WTC11 (cell line): ENCODE results near the gene MICAL3. TPM values are rescaled to one million over a fixed set of nuclear protein-coding genes. Genes with fewer than 3 reads are reported as not detected.

Experiments used
- ATAC-seq: fragments of 200-7000 bp; cut with Tn5 transposase; 2 replicates; pipeline ENCODE4 v1.10.0; 2021; ENCODE audit warnings: mild to moderate bottlenecking, moderate library complexity
- CTCF ChIA-PET: fragments of 300-600 bp; sonication (Branson Sonifier 250); formaldehyde crosslinking; loops from one replicate; lab custom pipeline; 2021; ENCODE audit warnings: antibody characterized with exemption; lab: Charles Lee
- POLR2A ChIA-PET: fragments of 350-600 bp; sonication (Branson Sonifier 250); formaldehyde crosslinking; loops from one replicate; lab custom pipeline; 2021; ENCODE audit warnings: antibody characterized with exemption; lab: Charles Lee
- DNase-seq: peaks from one replicate; pipeline ENCODE4 v3.0.0; 2021; ENCODE audit warnings: low spot score
- H3K27ac Mint-ChIP-seq: 2 replicates; pipeline ENCODE4 v1.8.0; 2021; ENCODE audit warnings: mixed read lengths
- H3K27me3 Mint-ChIP-seq: 2 replicates; pipeline ENCODE4 v1.8.0; 2021; ENCODE audit warnings: low read depth, mild to moderate bottlenecking, moderate library complexity, mixed read lengths
- H3K36me3 Mint-ChIP-seq: 2 replicates; pipeline ENCODE4 v1.8.0; 2021; ENCODE audit warnings: mixed read lengths
- H3K4me1 Mint-ChIP-seq: 2 replicates; pipeline ENCODE4 v1.8.0; 2022; ENCODE audit warnings: mixed read lengths
- H3K4me3 Mint-ChIP-seq: 2 replicates; pipeline ENCODE4 v1.8.0; 2021; ENCODE audit warnings: mild to moderate bottlenecking, moderate library complexity, mixed read lengths
- H3K9me3 Mint-ChIP-seq: 2 replicates; pipeline ENCODE4 v1.8.0; 2021; ENCODE audit warnings: mixed read lengths
- ATF1 ChIP-seq: sonication (generic); formaldehyde crosslinking; IDR thresholded peaks from 2 replicates; pipeline ENCODE4 v1.8.1; 2023; ENCODE audit warnings: mild to moderate bottlenecking, moderate library complexity, missing genetic modification reagents
- ETV6 ChIP-seq: sonication (generic); formaldehyde crosslinking; IDR thresholded peaks from 2 replicates; pipeline ENCODE4 v1.8.1; 2022; ENCODE audit warnings: mild to moderate bottlenecking, missing genetic modification reagents
- FOXK1 ChIP-seq: sonication (generic); formaldehyde crosslinking; IDR thresholded peaks from 2 replicates; pipeline ENCODE4 v1.8.0; 2022; ENCODE audit warnings: mild to moderate bottlenecking, moderate library complexity, missing genetic modification reagents
- HMGA2 ChIP-seq: fragments of 250-450 bp; sonication (Bioruptor Pico); IDR thresholded peaks from 2 replicates; pipeline ENCODE4 v1.4.0; 2021; ENCODE audit warnings: mild to moderate bottlenecking, moderate library complexity
- MXD4 ChIP-seq: fragments of 250-450 bp; sonication (Bioruptor Pico); IDR thresholded peaks from 2 replicates; pipeline ENCODE4 v1.8.0; 2021; ENCODE audit warnings: mild to moderate bottlenecking, moderate library complexity, borderline replicate concordance
- NFE2L1 ChIP-seq: sonication (generic); formaldehyde crosslinking; IDR thresholded peaks from 2 replicates; pipeline ENCODE4 v1.8.1; 2023; ENCODE audit warnings: missing genetic modification reagents
- NR3C1 ChIP-seq: sonication (generic); formaldehyde crosslinking; conservative IDR thresholded peaks from 2 replicates; pipeline ENCODE4 v1.8.1; 2023; ENCODE audit warnings: low read depth, mild to moderate bottlenecking, missing genetic modification reagents
- SMAD4 ChIP-seq: sonication (generic); formaldehyde crosslinking; IDR thresholded peaks from 2 replicates; pipeline ENCODE4 v1.8.0; 2022; ENCODE audit warnings: mild to moderate bottlenecking, missing genetic modification reagents
- TCF7 ChIP-seq: sonication (generic); formaldehyde crosslinking; IDR thresholded peaks from 2 replicates; pipeline ENCODE4 v1.8.0; 2022; ENCODE audit warnings: mild to moderate bottlenecking, low read depth, missing genetic modification reagents, moderate library complexity
- ZNF138 ChIP-seq: sonication (generic); formaldehyde crosslinking; conservative IDR thresholded peaks from 2 replicates; pipeline ENCODE4 v1.8.1; 2022; ENCODE audit warnings: mild to moderate bottlenecking, moderate library complexity, missing genetic modification reagents
- ZNF219 ChIP-seq: sonication (generic); formaldehyde crosslinking; IDR thresholded peaks from 2 replicates; pipeline ENCODE4 v1.8.0; 2023; ENCODE audit warnings: missing genetic modification reagents, mild to moderate bottlenecking, borderline replicate concordance
- total RNA-seq: library from RNA; stranded (reverse); gene quantifications from 3 replicates; pipeline ENCODE4 v1.2.3, GENCODE V29; 2021
- TF ChIP-seq, protein P1 (sequence below): sonication (generic); formaldehyde crosslinking; IDR thresholded peaks from 2 replicates; pipeline ENCODE4 v1.8.0; 2022; ENCODE audit warnings: missing genetic modification reagents
- TF ChIP-seq, protein P2 (sequence below): sonication (generic); formaldehyde crosslinking; IDR thresholded peaks from 2 replicates; pipeline ENCODE4 v1.8.1; 2022; ENCODE audit warnings: low read depth, mild to moderate bottlenecking, moderate library complexity, missing genetic modification reagents, borderline replicate concordance
- TF ChIP-seq, protein P3 (sequence below): sonication (generic); formaldehyde crosslinking; IDR thresholded peaks from 2 replicates; pipeline ENCODE4 v1.8.1; 2022; ENCODE audit warnings: mild to moderate bottlenecking, moderate library complexity, missing genetic modification reagents
- TF ChIP-seq, protein P4 (sequence below): sonication (generic); formaldehyde crosslinking; IDR thresholded peaks from 2 replicates; pipeline ENCODE4 v1.8.0; 2022; ENCODE audit warnings: mild to moderate bottlenecking, missing genetic modification reagents
- TF ChIP-seq, protein P5 (sequence below): sonication (generic); formaldehyde crosslinking; IDR thresholded peaks from 2 replicates; pipeline ENCODE4 v1.8.0; 2022; ENCODE audit warnings: mild to moderate bottlenecking, missing genetic modification reagents
- TF ChIP-seq, protein P6 (sequence below): fragments of 250-450 bp; sonication (Bioruptor Pico); IDR thresholded peaks from 2 replicates; pipeline ENCODE4 v1.9.0; 2021; ENCODE audit warnings: moderate library complexity, mild to moderate bottlenecking, inconsistent platforms, borderline replicate concordance
- TF ChIP-seq, protein P7 (sequence below): fragments of 250-450 bp; sonication (Bioruptor Pico); IDR thresholded peaks from 2 replicates; pipeline ENCODE4 v1.9.0; 2021; ENCODE audit warnings: mild to moderate bottlenecking
- TF ChIP-seq, protein P8 (sequence below): sonication (generic); formaldehyde crosslinking; conservative IDR thresholded peaks from 2 replicates; pipeline ENCODE4 v1.8.1; 2022; ENCODE audit warnings: mild to moderate bottlenecking, missing genetic modification reagents
- TF ChIP-seq, protein P9 (sequence below): sonication (generic); formaldehyde crosslinking; IDR thresholded peaks from 2 replicates; pipeline ENCODE4 v1.8.1; 2022; ENCODE audit warnings: mild to moderate bottlenecking, missing genetic modification reagents, moderate library complexity, borderline replicate concordance
- TF ChIP-seq, protein P10 (sequence below): sonication (generic); formaldehyde crosslinking; IDR thresholded peaks from 2 replicates; pipeline ENCODE4 v1.8.1; 2022; ENCODE audit warnings: missing genetic modification reagents, borderline replicate concordance

Gene MICAL3
- total RNA-seq, 1 experiment from 2014 or later, result 41.2 TPM

DNA sequence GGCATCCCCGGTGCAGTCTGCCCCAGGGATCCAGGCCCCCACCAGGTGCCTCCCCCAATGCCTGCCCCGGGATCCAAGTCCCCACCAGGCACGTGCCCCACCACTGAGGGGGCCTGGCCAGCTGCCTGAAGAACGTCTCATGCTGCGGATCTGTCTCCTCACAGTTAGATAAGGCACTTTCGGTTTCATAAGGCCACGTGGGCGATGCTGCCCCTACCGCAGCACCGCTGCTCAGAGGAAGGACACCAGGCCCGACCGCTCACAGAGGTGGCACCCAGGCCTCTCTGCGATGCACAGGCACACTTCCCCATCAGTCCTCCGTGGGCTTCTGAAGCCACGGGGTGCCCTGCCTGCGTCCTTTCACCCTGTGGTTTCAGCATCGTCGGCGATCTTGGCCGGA, 182.0 kb downstream of the MICAL3 start (continued):
- TF ChIP-seq, protein P1, sequence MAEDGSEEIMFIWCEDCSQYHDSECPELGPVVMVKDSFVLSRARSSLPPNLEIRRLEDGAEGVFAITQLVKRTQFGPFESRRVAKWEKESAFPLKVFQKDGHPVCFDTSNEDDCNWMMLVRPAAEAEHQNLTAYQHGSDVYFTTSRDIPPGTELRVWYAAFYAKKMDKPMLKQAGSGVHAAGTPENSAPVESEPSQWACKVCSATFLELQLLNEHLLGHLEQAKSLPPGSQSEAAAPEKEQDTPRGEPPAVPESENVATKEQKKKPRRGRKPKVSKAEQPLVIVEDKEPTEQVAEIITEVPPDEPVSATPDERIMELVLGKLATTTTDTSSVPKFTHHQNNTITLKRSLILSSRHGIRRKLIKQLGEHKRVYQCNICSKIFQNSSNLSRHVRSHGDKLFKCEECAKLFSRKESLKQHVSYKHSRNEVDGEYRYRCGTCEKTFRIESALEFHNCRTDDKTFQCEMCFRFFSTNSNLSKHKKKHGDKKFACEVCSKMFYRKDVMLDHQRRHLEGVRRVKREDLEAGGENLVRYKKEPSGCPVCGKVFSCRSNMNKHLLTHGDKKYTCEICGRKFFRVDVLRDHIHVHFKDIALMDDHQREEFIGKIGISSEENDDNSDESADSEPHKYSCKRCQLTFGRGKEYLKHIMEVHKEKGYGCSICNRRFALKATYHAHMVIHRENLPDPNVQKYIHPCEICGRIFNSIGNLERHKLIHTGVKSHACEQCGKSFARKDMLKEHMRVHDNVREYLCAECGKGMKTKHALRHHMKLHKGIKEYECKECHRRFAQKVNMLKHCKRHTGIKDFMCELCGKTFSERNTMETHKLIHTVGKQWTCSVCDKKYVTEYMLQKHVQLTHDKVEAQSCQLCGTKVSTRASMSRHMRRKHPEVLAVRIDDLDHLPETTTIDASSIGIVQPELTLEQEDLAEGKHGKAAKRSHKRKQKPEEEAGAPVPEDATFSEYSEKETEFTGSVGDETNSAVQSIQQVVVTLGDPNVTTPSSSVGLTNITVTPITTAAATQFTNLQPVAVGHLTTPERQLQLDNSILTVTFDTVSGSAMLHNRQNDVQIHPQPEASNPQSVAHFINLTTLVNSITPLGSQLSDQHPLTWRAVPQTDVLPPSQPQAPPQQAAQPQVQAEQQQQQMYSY (CRISPR knock-in tag), result no peak

DNA sequence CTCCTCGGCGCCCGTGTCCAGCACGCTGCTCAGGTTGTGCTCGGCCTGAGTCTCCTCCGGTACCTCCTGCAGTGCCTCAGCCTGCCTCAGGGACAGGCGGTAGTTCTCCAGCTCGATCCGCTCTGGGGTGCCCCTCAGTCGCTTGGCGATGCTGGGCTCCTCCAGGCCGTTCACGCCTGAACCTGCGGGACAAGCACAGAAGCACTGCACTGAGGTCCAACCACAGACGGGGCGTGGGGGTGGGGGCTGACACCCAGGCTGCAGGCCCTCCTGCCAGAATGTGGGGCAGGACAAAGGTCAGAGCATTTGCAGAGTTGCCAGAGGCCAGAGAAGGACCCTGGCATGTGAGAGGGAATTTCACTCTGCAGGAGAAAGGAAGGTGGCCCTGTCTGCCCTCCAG, 182.5 kb downstream of the MICAL3 start:
- TF ChIP-seq ETV6 (CRISPR knock-in tag) (no peak), NFE2L1 (no peak), ZNF219 (CRISPR knock-in tag) (no peak), TCF7 (no peak), ZNF138 (CRISPR knock-in tag) (no peak), NR3C1 (CRISPR knock-in tag) (no peak), FOXK1 (no peak), MXD4 (CRISPR knock-in tag) (no peak), HMGA2 (CRISPR knock-in tag) (no peak), SMAD4 (no peak), ATF1 (CRISPR knock-in tag) (no peak)
- TF ChIP-seq, protein P2, sequence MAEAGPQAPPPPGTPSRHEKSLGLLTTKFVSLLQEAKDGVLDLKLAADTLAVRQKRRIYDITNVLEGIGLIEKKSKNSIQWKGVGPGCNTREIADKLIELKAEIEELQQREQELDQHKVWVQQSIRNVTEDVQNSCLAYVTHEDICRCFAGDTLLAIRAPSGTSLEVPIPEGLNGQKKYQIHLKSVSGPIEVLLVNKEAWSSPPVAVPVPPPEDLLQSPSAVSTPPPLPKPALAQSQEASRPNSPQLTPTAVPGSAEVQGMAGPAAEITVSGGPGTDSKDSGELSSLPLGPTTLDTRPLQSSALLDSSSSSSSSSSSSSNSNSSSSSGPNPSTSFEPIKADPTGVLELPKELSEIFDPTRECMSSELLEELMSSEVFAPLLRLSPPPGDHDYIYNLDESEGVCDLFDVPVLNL (CRISPR knock-in tag), result no peak
- TF ChIP-seq, protein P3, sequence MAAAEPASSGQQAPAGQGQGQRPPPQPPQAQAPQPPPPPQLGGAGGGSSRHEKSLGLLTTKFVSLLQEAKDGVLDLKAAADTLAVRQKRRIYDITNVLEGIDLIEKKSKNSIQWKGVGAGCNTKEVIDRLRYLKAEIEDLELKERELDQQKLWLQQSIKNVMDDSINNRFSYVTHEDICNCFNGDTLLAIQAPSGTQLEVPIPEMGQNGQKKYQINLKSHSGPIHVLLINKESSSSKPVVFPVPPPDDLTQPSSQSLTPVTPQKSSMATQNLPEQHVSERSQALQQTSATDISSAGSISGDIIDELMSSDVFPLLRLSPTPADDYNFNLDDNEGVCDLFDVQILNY (CRISPR knock-in tag), result no peak
- TF ChIP-seq, protein P4, sequence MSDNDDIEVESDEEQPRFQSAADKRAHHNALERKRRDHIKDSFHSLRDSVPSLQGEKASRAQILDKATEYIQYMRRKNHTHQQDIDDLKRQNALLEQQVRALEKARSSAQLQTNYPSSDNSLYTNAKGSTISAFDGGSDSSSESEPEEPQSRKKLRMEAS (CRISPR knock-in tag), result no peak
- TF ChIP-seq, protein P5, sequence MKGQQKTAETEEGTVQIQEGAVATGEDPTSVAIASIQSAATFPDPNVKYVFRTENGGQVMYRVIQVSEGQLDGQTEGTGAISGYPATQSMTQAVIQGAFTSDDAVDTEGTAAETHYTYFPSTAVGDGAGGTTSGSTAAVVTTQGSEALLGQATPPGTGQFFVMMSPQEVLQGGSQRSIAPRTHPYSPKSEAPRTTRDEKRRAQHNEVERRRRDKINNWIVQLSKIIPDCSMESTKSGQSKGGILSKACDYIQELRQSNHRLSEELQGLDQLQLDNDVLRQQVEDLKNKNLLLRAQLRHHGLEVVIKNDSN (CRISPR knock-in tag), result no peak
- TF ChIP-seq, protein P6, sequence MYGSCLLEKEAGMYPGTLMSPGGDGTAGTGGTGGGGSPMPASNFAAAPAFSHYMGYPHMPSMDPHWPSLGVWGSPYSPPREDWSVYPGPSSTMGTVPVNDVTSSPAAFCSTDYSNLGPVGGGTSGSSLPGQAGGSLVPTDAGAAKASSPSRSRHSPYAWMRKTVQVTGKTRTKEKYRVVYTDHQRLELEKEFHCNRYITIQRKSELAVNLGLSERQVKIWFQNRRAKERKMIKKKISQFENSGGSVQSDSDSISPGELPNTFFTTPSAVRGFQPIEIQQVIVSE (CRISPR knock-in tag), result no peak
- TF ChIP-seq, protein P7, sequence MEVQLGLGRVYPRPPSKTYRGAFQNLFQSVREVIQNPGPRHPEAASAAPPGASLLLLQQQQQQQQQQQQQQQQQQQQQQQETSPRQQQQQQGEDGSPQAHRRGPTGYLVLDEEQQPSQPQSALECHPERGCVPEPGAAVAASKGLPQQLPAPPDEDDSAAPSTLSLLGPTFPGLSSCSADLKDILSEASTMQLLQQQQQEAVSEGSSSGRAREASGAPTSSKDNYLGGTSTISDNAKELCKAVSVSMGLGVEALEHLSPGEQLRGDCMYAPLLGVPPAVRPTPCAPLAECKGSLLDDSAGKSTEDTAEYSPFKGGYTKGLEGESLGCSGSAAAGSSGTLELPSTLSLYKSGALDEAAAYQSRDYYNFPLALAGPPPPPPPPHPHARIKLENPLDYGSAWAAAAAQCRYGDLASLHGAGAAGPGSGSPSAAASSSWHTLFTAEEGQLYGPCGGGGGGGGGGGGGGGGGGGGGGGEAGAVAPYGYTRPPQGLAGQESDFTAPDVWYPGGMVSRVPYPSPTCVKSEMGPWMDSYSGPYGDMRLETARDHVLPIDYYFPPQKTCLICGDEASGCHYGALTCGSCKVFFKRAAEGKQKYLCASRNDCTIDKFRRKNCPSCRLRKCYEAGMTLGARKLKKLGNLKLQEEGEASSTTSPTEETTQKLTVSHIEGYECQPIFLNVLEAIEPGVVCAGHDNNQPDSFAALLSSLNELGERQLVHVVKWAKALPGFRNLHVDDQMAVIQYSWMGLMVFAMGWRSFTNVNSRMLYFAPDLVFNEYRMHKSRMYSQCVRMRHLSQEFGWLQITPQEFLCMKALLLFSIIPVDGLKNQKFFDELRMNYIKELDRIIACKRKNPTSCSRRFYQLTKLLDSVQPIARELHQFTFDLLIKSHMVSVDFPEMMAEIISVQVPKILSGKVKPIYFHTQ (CRISPR knock-in tag), result no peak
- TF ChIP-seq, protein P8, sequence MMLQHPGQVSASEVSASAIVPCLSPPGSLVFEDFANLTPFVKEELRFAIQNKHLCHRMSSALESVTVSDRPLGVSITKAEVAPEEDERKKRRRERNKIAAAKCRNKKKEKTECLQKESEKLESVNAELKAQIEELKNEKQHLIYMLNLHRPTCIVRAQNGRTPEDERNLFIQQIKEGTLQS (CRISPR knock-in tag), result no peak
- TF ChIP-seq, protein P9, sequence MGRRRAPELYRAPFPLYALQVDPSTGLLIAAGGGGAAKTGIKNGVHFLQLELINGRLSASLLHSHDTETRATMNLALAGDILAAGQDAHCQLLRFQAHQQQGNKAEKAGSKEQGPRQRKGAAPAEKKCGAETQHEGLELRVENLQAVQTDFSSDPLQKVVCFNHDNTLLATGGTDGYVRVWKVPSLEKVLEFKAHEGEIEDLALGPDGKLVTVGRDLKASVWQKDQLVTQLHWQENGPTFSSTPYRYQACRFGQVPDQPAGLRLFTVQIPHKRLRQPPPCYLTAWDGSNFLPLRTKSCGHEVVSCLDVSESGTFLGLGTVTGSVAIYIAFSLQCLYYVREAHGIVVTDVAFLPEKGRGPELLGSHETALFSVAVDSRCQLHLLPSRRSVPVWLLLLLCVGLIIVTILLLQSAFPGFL (CRISPR knock-in tag), result no peak
- TF ChIP-seq, protein P10, sequence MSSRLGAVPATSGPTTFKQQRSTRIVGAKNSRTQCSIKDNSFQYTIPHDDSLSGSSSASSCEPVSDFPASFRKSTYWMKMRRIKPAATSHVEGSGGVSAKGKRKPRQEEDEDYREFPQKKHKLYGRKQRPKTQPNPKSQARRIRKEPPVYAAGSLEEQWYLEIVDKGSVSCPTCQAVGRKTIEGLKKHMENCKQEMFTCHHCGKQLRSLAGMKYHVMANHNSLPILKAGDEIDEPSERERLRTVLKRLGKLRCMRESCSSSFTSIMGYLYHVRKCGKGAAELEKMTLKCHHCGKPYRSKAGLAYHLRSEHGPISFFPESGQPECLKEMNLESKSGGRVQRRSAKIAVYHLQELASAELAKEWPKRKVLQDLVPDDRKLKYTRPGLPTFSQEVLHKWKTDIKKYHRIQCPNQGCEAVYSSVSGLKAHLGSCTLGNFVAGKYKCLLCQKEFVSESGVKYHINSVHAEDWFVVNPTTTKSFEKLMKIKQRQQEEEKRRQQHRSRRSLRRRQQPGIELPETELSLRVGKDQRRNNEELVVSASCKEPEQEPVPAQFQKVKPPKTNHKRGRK, result no peak
- no peak for ATAC-seq
- Mint-ChIP-seq H3K4me3 (no peak overlapping the region), H3K27ac (no peak overlapping the region), H3K36me3 (no peaks in the 10 kb centered on the region), H3K4me1 (peaks cover 3% of the 10 kb centered on the region), H3K9me3 (no peaks in the 10 kb centered on the region), H3K27me3 (no peaks in the 10 kb centered on the region)
- ChIA-PET CTCF (no interaction called here), POLR2A (no interaction called here)
- DNase-seq, result no peak
